ENCODE results near the gene SPHKAP.

DNA sequence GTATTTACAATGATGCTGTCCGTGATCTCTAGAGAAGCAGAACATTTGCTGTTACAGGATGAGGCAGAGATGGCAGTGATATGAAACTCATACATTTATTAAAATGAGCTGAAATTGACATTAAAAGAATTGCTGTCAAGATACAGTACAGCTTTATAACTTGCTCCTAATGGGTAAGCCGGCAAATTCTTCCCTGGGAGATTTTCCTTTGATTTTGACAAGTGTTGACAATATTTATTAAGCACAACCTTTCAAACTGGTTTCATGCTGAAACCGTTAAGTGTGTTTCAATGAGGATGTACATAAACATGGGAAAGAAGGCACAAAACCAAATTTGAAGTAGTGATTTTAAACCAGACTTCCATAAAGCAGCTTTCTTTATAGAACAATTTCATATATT, 45.5 kb downstream of the SPHKAP start:
- TF ChIP-seq EZH2 (IDR thresholded peaks at IDR 0.05), result no peak
- TF ChIP-seq POLR2AphosphoS5 (IDR thresholded peaks at IDR 0.05; ENCODE audit: borderline replicate concordance, low read depth, low read length), result no peak

All from SK-N-MC (cell line).